DMS79 (cell line): ENCODE results near the gene KCNH8.

Experiments
- DNase-seq: peaks from one replicate; lab custom pipeline; 2025; lab: John Stamatoyannopoulos, UW

Gene KCNH8

DNA sequence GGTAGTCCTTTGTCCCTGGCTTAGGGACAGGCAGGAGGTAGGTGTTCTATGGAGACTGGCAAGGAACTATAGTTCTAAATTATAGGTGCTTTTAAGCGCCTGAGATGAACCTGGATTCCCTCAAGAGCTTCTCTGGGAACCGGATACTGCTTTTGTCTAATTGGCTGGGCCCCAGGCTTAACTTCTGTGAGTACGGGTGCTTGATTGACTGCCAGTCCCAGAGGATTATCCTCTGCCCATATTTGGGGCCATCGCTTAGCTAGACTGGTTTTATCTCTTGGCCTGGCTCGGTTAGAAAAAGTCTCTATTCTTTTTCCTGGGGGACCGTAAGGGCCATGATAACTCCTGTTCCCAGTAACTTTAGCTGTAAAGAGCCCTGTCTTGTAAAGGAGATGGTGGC lies 339.1 kb downstream of the KCNH8 start:
- no peak for DNase-seq

DNA sequence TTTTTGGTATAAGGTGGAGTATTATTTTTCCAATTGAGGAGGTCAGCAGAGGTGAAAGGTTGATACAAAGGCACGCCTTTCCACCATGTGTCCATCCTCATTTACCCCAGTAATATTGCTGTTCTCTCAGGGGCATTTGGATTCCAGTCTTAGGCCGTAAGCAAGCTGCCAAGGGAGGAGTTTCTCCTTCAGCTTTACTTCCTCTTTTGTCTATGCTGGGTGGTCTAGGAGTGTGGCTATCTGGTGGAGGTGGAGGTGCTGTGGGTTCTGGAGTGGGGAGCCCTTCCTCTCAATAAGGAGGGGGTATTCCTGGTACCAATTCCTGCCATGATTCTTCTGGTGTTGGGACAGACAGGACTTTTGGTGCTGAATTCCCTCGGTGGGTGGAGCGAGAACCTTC lies 340.6 kb downstream of the KCNH8 start:
- DNase-seq: no peak

DNA sequence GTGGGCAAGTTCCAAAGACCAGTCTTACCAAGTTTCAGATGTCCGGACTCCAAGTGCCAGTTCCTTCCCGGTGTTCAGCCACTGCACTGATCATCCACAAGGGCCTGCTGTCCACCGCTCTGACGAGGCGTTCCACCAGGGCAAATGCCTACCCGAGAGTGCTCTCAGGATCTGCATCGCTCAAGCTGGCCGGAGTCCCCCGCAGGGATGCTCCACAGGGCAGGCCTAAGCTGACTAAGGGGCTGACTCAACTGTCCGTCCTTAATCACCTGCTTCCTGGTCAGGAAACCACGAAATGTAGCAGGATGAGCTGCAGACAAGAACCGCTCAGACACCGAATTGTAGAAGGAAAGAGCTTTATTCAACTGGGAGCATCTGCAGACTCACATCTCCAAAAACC lies 341.6 kb downstream of the KCNH8 start:
- DNase-seq: no peak

DNA sequence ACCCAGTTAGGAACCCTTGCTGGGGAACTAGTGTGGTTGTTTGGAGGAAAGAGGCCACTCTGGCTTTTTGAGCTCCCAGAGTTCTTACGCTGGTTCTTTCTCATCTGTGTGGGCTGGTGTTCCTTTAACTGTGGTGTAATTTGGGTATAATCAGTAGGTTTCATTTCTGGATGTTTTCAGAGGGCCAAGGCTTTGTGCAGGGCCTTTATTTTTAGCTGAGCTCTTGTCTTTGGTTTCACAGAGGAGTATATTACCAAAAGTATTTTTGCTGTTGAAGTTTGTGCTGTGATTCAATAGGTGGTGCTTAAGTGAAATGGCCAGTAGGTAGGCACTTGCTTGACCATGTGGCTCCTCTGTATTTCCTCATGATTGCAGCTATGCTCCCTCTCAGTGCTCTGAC lies 357.9 kb downstream of the KCNH8 start:
- DNase-seq: no peak

DNA sequence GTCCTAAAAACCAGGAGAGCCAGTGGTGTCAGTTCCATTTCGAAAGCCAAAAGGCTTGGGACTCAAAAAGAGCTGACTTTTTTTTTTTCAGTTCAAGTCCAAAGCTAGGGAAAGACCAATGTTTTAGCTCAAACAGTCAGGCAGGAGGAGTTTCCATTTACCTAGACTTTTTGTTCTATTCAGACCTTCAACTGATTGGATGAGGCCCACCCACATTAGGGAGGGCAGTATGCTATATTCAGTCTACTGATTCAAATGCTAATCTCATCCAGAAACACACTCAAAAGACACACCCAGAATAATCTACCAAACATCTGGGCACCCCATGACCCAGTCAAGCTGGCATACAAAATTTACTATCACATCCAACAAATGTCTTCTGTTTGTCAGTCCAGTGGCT lies 374.0 kb downstream of the KCNH8 start:
- no peak for DNase-seq

DNA sequence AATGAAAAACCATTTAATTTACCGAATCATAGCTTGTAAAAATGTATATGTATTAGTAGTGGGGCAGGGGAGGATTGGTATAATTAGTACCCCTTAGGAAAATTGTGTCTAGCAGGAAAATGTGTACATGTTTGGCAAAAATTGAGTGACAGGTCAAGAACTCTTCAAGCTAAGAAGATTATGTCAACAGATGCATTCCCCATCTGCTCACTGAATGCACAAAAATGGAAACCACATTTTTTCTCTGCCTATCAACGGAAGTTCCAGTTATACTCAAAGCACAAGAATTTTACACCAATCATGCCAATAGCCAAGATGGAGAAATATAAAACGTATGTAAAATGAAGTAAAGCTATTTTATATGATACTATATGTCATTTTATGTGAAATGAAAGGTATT lies 377.8 kb downstream of the KCNH8 start:
- no peak for DNase-seq

DNA sequence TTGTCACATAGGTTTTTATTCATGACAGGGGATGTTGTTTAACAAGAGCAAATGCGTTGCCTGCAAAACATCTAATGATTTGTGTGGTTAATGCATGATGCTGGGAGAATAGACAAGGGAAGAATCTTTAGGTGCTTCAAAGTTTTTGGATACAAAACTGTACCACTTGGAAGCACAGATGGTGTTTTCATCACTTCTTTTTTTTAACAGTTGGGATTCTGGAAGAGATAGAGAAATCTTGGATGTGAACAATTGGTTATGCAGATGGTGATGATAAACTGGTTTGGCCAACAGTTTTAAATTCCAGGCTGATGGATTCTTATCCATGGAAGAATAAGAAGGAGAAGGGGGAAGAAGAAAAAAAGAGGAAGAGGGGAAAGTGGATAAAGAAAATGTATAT lies 379.4 kb downstream of the KCNH8 start:
- no peak for DNase-seq

DNA sequence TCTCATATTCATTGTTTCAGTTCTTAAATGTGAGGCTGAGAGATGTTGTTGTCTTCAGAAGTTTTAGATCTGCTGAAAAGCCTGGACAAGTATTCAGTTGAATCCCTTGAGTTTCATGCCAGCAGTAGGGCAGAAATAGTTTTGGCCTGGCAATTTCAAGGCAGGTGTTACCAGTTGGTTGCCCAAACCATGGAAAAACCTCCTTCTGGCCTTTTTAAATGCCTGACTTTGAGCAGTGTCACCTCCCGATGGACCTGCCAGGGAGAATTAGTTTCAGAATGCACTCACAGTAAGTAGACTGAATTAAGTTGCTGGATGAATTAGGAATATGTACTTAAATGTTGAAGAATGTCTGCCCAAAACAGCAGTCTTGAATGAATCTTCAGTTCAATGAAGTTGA lies 383.1 kb downstream of the KCNH8 start:
- no peak for DNase-seq

DNA sequence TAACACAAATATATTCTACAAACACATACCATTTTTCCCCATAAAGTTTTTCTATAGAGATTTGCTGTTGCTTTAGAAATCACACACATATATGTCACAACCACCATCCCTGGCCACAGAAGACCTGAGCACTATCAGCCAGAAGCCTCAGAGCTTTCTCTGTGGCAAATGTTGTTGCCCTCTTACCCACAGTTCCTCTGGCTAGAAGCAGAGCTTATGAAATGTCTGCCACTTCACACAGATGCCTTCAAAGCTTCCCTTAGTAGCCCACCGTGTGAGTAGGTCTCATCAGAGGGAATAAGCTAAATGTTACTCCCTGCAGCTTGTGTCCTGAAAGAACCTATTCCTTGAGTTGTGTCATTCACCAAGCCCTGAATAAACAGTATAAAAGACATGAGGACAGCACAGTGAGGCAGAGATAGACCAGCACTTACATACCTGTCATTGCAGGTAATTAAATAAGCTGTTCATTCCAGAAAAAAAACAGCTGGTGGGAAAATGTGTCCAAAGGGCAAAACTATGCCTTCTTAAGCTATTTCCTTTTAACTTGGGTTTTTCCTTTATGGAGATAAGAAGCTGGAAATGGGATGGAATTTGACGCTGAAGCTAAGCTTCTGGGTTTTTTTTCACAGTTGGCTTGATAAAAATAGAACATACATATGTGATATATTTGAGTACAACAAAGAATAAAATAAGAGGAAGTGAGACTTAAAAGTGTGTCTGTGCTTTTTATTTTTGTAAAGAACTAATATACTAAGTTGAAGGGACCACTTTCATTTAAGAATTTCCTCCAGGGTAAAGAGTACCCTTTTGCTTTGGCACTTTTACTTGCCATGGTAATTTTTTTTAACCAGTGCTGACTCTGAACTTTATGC lies 391.4 kb downstream of the KCNH8 start:
- DNase-seq: no peak

DNA sequence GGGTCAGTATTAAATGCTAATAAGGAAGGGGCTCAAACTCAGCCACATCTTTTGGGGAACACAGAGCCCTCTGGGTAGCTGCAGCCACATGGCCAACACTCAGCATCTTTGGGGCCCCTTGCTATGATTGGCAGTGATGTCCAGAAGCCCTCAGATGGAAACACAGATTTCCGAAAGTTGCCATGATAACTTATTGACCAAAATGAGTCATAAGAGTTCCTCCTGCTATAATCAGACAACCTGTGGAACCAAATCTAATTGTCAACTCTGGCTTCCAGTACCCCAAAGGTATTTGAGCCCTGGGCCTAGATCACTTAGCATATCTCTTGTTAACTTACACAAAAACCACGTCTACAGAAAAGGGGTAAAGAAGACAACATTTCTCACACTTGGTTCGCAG lies 392.2 kb downstream of the KCNH8 start:
- DNase-seq: no peak

DNA sequence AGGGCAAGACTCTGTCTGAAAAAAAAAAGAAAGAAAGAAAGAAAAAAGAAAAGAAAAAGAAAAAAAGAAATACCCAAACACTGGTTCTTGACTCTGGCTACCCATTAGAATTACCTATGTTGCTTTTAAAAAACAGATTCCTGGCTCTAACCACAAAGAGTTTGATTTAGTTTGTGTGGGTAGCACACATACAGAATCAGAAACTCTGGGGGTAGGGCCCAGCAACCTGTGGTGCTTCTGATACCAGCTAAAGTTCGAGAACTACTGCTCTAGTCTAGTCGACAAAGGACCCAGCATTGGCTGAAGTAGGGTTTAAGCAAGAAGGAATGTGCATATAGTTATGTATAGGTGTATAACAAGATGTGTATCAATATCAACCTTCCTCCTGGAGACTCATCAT lies 393.0 kb downstream of the KCNH8 start:
- no peak for DNase-seq

DNA sequence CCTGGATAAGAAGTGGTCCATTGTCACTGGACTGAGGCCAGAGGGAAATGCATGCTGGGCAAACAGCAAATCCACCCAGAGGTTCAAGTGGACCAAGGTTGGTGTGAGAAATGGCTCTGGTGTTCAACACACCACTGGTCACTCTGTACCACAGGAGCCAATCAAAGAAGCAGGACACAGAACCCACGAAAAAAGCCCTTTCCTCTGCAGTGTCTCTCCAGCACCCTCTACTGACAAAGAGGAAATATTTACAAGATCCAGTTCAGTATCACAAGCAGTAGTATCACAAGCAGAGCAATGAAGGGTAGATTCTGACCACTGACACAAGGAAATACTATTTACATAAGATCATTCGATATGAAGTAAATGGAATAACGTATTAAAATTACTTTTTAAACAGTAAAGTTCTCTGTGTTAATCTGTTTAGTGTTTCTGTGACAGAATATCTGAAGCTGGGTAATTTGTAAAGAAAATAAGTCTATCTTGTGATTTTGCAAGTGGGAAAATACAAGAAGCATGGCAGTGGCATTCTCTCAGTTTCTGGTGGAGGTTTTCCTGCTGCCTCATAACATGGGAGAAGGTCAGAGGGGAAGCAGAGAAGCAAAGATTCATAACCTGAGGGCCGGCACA lies 395.0 kb downstream of the KCNH8 start:
- DNase-seq: no peak

DNA sequence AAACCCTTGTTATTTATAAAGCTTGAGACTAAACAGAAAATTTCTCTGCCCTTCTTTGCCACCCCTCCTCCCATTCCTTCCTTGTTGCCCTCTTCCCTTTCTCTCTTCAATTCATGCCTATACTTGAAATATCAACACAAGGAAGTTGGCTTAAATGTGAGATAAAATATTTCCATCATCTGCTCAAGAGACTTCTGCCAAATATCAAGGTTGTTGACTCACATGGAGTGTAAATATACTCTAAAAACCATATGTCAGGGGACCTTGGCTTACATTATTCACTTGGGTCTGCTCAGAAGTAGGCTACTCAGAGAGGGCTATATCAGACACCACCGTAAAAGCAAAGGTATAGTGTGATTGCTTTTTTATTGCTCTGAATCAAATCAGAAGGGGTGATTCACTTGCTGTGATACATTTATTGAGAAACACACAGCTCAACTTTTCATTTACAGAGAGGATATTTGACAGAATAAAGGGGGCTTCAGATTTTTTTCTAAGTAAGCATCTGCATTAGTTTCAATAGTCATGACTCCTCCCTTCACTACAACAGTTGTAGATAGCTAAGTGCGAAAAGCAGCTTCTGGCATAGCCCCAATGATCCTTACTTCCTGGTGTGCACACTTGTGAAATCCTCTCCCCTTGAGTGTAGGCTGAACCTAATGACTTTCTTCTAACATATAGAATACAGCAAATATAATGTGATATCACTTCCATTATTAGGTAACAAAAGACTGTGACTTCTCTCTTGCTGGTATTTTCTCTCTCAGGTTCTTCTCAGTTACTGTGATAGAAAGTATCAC lies 399.6 kb downstream of the KCNH8 start:
- no peak for DNase-seq

DNA sequence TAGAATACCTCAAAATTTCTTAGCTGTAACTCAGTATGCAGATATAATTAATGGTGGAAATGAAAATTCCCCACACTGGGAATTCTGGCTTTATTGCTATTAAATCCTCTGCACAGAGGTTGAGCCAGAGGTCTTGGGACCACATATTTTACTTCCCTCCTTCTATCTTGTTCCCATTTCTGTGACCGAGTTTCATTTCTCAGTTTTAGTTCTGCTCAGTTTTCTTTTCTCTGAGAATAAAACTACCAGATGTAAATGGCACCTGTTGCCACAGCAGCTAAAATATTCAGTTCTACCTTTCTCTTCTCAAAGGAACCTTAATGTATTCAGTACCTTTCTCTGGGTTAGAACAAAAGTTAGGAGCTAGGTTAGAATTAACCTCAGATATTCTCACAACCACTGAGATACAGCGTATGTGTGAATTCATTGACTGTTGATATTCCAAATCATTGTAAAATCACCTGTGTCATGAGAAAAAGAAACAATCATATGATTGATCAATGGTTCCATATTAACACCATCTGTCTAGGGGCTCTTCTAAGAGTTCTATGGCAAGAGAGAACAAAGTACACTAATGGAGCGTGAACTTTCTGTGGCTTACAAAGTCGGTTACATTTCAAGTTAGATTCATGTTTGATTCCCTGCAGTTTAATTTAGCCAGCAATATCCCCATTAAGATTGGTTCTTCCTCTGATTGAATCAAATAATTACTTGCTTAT lies 411.6 kb downstream of the KCNH8 start:
- DNase-seq: no peak

DNA sequence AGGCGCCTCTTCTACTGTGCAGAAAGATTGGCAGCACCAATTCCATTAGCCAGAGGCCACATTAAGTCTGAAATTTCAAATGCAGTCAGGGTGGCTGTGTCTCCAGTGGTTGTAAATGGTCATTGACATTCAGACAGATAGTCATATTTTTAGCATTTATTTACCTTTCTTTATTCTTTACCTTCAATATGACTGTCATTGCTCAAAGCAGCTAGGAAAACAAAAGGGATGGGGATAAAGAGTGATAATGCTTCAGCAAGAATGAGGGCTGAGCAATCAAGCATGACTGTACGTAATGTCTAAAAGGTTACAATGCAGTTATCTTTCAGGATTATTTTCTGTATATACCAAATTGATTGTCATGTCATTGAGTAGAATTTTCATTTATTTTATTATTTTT lies 425.3 kb downstream of the KCNH8 start:
- no peak for DNase-seq

DNA sequence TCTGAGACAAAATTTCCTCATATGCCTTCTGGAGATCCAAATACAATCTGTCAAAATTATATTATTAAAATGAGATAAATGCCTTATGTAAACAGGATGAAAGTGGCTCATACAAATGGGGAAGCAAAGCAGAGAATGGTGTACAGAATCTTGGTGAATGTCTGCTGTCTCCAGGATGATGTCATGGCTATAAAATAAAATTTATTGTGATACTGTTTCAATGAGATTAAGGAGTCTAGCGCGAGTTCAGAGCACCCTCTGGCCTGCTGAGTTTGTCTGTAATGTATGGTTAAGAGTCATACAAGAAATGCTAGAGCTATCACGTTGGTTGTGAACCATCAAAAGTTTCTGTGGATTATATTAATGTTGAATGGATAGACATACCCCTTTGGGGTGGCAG lies 426.0 kb downstream of the KCNH8 start:
- no peak for DNase-seq

DNA sequence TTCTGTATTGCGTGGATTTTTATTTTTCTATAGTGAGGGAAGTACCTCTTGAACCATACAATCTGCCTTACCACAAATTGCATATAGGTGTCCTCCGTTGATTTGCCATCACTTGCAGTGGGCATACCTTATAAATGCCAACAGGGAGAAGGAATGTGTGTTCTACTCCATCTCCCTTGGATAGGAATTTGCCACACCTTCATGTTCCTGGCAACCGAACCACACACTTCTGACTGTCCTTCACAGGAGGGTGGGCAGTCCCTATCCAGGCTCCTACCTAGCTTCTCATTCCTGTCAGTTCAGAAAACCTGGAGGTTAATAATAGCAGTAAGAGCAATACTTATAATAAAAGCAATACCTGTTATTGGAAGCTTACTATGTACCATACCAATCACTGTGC lies 428.0 kb downstream of the KCNH8 start:
- no peak for DNase-seq
